Gastrocnemius medialis (tissue), 4 donors: Measurements from ENCODE around the gene GCN1. TPM values are rescaled to one million over a fixed set of nuclear protein-coding genes. Genes with fewer than 3 reads are reported as not detected.

Experiments
- ATAC-seq, 2 donors: fragments of 150-250 bp; one replicate each; pipeline ENCODE4 v1.9.1; 2016
- DNase-seq, 2 donors: peaks; one replicate each; pipeline ENCODE4 v3.0.0-alpha.2; 2019
- H3K27ac ChIP-seq, 4 donors: fragments of 200-600 bp; sonication (generic); 1 replicate in 1 of 4; 2 replicates in 3 of 4; pipeline ENCODE4 v1.5.1; 2016 to 2018; ENCODE audit warnings: mild to moderate bottlenecking in 2 of 4, moderate library complexity in 1 of 4
- H3K27me3 ChIP-seq, 3 donors: fragments of 200-600 bp; sonication (generic) in 2 of 3; 1 replicate in 1 of 3; 2 replicates in 2 of 3; pipeline versions ENCODE4 v1.5.1 to v1.6.0; 2016 to 2019; ENCODE audit warnings: mild to moderate bottlenecking in 1 of 3, moderate library complexity in 1 of 3
- H3K36me3 ChIP-seq, 2 donors: fragments of 200-600 bp; sonication (generic) in 1 of 2; one replicate each; pipeline ENCODE4 v1.5.1; 2017 to 2018
- H3K4me1 ChIP-seq, 2 donors: fragments of 200-600 bp; sonication (generic) in 1 of 2; one replicate each; pipeline ENCODE4 v1.5.1; 2016 to 2017; ENCODE audit warnings: mild to moderate bottlenecking in 2 of 2
- H3K4me3 ChIP-seq, 4 donors: fragments of 200-600 bp; sonication (generic) in 3 of 4; 1 replicate in 1 of 4; 2 replicates in 3 of 4; pipeline ENCODE4 v1.5.1; 2016 to 2019; ENCODE audit warnings: mild to moderate bottlenecking in 2 of 4
- H3K9me3 ChIP-seq, 3 donors: fragments of 200-600 bp; sonication (generic) in 2 of 3; 1 replicate in 1 of 3; 2 replicates in 2 of 3; pipeline ENCODE4 v1.5.1; 2016 to 2019
- CTCF ChIP-seq, 5 experiments: fragments of 450-650 bp in 3 of 5; fragments of 200-600 bp in 2 of 5; sonication (generic) in 2 of 5; IDR thresholded peaks in 4 of 5; conservative IDR thresholded peaks in 1 of 5; 1 replicate in 4 of 5; 2 replicates in 1 of 5; pipeline ENCODE4 v1.5.1; 2016 to 2019; ENCODE audit warnings: antibody characterized with exemption in 5 of 5, mild to moderate bottlenecking in 3 of 5, moderate library complexity in 3 of 5
- POLR2A ChIP-seq, 2 donors: fragments of 450-650 bp; IDR thresholded peaks; one replicate each; pipeline ENCODE4 v1.6.1; 2017; ENCODE audit warnings: antibody characterized with exemption in 2 of 2, mild to moderate bottlenecking in 2 of 2, moderate library complexity in 2 of 2
- in situ Hi-C, 4 donors: fragments of 200-750 bp; cut with MboI; loops; one replicate each; pipeline versions ENCODE4 v1.15.0 to v1.8.0; 2017; ENCODE audit warnings: low sequenced_read_pairs in 4 of 4
- intact Hi-C: fragments of 100-400 bp; cut with DNase I; formaldehyde crosslinking; loops from one replicate; pipeline ENCODE4 v1.15.1; 2023; ENCODE audit warnings: low total_unique reads
- total RNA-seq, 4 donors: library from RNA; depleted of rRNA; stranded (reverse); fragments of >200 nt; gene quantifications; one replicate each; pipeline versions ENCODE4 v1.1.0 to v1.2.3, GENCODE V29; 2016

The GCN1 gene
- total RNA-seq, 4 donors from 2014 or later = 58.2 to 99.7 (median 87.4) TPM

- no peaks in the 10 kb centered on the region for H3K27me3 ChIP-seq
- no peak overlapping the region for H3K27ac ChIP-seq
- DNase-seq = no peak
- no peaks in the 10 kb centered on the region for H3K4me1 ChIP-seq
- TF ChIP-seq CTCF (IDR thresholded peaks at IDR 0.05 in 4 of 5, conservative IDR thresholded peaks at IDR 0.05 in 1 of 5) (no peak), POLR2A (IDR thresholded peaks at IDR 0.05) (no peak)
- intact Hi-C loops = no loop called here
- in situ Hi-C loops = no loop called here
- peaks cover 0 to 99% of the 10 kb centered on the region in 2 donors for H3K36me3 ChIP-seq
- H3K9me3 ChIP-seq = no peaks in the 10 kb centered on the region
- no peak overlapping the region for H3K4me3 ChIP-seq
- ATAC-seq = no peak
Measured at GRCh38 chr12:120132863-120133385, 61.6 kb downstream of the GCN1 start.

GRCh38 chr12:120132054-120132836, 62.3 kb downstream of the GCN1 start:
- H3K27ac ChIP-seq = no peak overlapping the region

GRCh38 chr12:120131116-120131515, 63.4 kb downstream of the GCN1 start:
- in situ Hi-C loops = no loop called here
- TF ChIP-seq CTCF (IDR thresholded peaks at IDR 0.05 in 4 of 5, conservative IDR thresholded peaks at IDR 0.05 in 1 of 5) (no peak), POLR2A (IDR thresholded peaks at IDR 0.05) (no peak)
- H3K36me3 ChIP-seq = peaks cover 0 to 94% of the 10 kb centered on the region in 2 donors
- DNase-seq = no peak
- H3K4me1 ChIP-seq = peaks cover 8 to 10% of the 10 kb centered on the region in 2 donors
- intact Hi-C loops = no loop called here
- H3K27me3 ChIP-seq = no peaks in the 10 kb centered on the region
- no peaks in the 10 kb centered on the region for H3K9me3 ChIP-seq
- no peak overlapping the region for H3K4me3 ChIP-seq
- no peak for ATAC-seq
- H3K27ac ChIP-seq = no peak overlapping the region

More at GRCh38 chr12:120132054-120132836, 62.3 kb downstream of the GCN1 start:
- Histone ChIP-seq H3K9me3 (no peaks in the 10 kb centered on the region), H3K4me3 (no peak overlapping the region), H3K27me3 (no peaks in the 10 kb centered on the region), H3K36me3 (peaks cover 0 to 99% of the 10 kb centered on the region in 2 donors), H3K4me1 (no peaks in the 10 kb centered on the region)
- no peak for DNase-seq
- ATAC-seq = no peak
- intact Hi-C loops (no loop called here), in situ Hi-C loops (no loop called here)
- TF ChIP-seq POLR2A (IDR thresholded peaks at IDR 0.05) = no peak
- no peak for TF ChIP-seq CTCF (IDR thresholded peaks at IDR 0.05 in 4 of 5, conservative IDR thresholded peaks at IDR 0.05 in 1 of 5)

- DNase-seq (no peak), ATAC-seq (no peak)
- no peak for TF ChIP-seq CTCF (IDR thresholded peaks at IDR 0.05 in 4 of 5, conservative IDR thresholded peaks at IDR 0.05 in 1 of 5)
- TF ChIP-seq POLR2A (IDR thresholded peaks at IDR 0.05) = no peak
- in situ Hi-C loops = no loop called here
- Histone ChIP-seq H3K27ac (no peak overlapping the region), H3K4me3 (no peak overlapping the region), H3K27me3 (no peaks in the 10 kb centered on the region), H3K4me1 (peaks cover 10 to 12% of the 10 kb centered on the region in 2 donors), H3K9me3 (no peaks in the 10 kb centered on the region), H3K36me3 (peaks cover 0 to 83% of the 10 kb centered on the region in 2 donors)
- intact Hi-C loops = no loop called here
Measured at GRCh38 chr12:120130011-120130410, 64.5 kb downstream of the GCN1 start.
